Tibial nerve (tissue), 4 donors: ENCODE results near the gene TUBGCP2.

ENCODE experiments used
- CTCF ChIP-seq, 5 experiments: fragments of 200-600 bp in 3 of 5; fragments of 450-650 bp in 2 of 5; sonication (generic) in 3 of 5; IDR thresholded peaks; one replicate each; pipeline ENCODE4 v1.5.1; 2016 to 2019; ENCODE audit warnings: antibody characterized with exemption in 5 of 5, mild to moderate bottlenecking in 3 of 5, moderate library complexity in 2 of 5
- EP300 ChIP-seq, 2 donors: sonication (generic); formaldehyde crosslinking; IDR thresholded peaks; one replicate each; pipeline ENCODE4 v1.6.1; 2017; ENCODE audit warnings: antibody characterized with exemption in 2 of 2, mild to moderate bottlenecking in 1 of 2
- POLR2A ChIP-seq, 2 donors: fragments of 450-650 bp; IDR thresholded peaks; one replicate each; pipeline ENCODE4 v1.6.1; 2017; ENCODE audit warnings: antibody characterized with exemption in 2 of 2, mild to moderate bottlenecking in 2 of 2, moderate library complexity in 2 of 2

DNA sequence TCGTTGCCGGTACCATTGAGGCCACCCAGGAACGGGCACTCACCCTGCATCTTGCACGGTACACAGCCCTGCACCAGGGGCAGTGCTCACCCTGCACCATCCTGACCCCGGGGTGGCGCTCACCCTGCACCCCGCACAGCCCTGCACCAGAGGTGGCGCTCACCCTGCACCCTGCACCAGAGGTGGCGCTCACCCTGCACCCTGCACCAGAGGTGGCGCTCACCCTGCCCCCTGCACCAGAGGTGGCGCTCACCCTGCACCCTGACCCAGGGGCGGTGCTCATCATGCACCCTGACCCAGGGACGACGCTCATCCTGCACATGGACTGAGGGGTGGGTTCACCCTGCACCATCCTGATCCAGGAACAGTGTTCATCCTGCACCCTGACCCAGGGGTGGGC is 6.4 kb downstream of the TUBGCP2 start:
- TF ChIP-seq EP300 (IDR thresholded peaks at IDR 0.05) = no peak
- no peak for TF ChIP-seq CTCF (IDR thresholded peaks at IDR 0.05)
- no peak for TF ChIP-seq POLR2A (IDR thresholded peaks at IDR 0.05)
